Measurements from ENCODE around the gene WDR36. TPM values are rescaled to one million over a fixed set of nuclear protein-coding genes. Genes with fewer than 3 reads are reported as not detected.

The WDR36 gene
- total RNA-seq, 4 donors from 2014 or later = 13.7 to 26.3 (median 19.9) TPM

DNA sequence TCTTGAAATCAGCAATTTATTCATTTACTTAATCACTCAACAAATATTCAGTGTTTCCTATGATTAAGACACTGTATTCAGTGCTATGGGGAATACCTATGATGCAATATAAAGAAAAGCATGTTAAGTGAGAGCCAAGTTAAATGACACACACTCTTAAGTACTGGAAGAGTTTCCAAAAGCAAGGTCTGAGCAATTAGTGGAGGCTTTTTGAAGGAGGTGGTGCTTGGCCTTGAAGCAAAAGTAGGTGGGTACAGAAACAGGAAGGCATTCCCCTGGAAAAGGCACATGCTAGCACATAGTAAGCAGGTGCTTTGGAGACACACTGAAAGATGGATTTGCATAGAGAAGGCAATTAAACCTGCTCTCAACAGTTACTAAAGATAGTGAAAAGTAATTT, 16.6 kb upstream of the WDR36 start:
- no peak for DNase-seq (ENCODE audit: extremely low spot score)
- TF ChIP-seq EP300 (IDR thresholded peaks at IDR 0.05) = no peak
- peak in 1 of 2 donors; percentile 36 for TF ChIP-seq POLR2AphosphoS5 (IDR thresholded peaks at IDR 0.05)
- TF ChIP-seq POLR2A (IDR thresholded peaks at IDR 0.05; ENCODE audit: low read depth) = no peak
- TF ChIP-seq, protein P1, sequence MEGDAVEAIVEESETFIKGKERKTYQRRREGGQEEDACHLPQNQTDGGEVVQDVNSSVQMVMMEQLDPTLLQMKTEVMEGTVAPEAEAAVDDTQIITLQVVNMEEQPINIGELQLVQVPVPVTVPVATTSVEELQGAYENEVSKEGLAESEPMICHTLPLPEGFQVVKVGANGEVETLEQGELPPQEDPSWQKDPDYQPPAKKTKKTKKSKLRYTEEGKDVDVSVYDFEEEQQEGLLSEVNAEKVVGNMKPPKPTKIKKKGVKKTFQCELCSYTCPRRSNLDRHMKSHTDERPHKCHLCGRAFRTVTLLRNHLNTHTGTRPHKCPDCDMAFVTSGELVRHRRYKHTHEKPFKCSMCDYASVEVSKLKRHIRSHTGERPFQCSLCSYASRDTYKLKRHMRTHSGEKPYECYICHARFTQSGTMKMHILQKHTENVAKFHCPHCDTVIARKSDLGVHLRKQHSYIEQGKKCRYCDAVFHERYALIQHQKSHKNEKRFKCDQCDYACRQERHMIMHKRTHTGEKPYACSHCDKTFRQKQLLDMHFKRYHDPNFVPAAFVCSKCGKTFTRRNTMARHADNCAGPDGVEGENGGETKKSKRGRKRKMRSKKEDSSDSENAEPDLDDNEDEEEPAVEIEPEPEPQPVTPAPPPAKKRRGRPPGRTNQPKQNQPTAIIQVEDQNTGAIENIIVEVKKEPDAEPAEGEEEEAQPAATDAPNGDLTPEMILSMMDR (IDR thresholded peaks at IDR 0.05) = no peak
- Histone ChIP-seq H3K27ac (replicated peaks in 1 of 4) (no peak overlapping the region), H3K4me3 (no peak overlapping the region), H3K27me3 (peaks cover 0 to 5% (median 0%) of the 10 kb centered on the region in 4 donors), H3K9me3 (no peaks in the 10 kb centered on the region), H3K4me1 (peaks cover 14 to 41% (median 31%) of the 10 kb centered on the region in 4 donors), H3K36me3 (no peaks in the 10 kb centered on the region)
- intact Hi-C loops (cut with DNase I) = no loop called here

DNA sequence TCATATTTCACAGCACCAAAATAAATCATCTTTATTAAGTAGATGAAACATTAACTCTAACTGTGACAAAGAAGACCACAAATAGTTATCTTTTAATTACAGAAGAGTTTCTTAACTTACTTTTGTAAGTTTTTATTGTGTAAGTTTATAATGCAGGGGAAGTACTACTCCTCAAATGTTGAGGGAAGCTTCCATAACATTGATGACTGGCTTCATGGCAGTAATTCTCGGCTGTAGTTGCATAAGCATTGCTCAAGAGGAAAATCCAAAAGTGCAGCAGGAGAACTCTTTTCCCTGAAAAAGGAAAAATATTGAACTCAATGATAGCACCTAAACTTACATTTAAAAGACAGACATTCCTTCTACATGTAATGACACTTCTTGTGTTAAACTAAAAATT, 16.1 kb upstream of the WDR36 start:
- peaks cover 14 to 36% (median 25%) of the 10 kb centered on the region in 4 donors for H3K4me1 ChIP-seq
- WGBS = 53% methylated on average over 1 of the region's 1 CpG

DNA sequence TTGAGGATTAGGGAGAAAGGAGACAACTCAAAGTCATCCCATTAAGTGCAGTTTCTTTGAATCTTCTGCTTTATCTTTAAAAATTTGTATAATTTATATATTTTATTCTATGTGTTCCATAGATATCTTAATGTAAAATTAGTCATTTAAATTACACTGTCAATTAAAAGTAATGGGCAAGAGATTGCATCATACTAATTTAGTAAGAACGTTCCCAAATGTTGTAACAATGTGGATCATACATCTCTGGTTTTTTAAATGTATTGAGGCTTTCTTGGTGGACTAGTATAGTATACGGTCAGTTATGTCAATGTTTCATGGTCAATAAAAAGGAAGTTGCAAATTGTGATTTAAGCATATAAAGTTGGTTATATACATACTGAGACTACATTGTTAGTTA, 14.5 kb upstream of the WDR36 start:
- no peak for DNase-seq (ENCODE audit: extremely low spot score)
- Histone ChIP-seq H3K4me3 (no peak overlapping the region), H3K36me3 (no peaks in the 10 kb centered on the region), H3K9me3 (no peaks in the 10 kb centered on the region), H3K27me3 (no peaks in the 10 kb centered on the region), H3K27ac (replicated peaks in 1 of 4) (no peak overlapping the region), H3K4me1 (peaks cover 12 to 31% (median 21%) of the 10 kb centered on the region in 4 donors)
- intact Hi-C loops (cut with DNase I) = no loop called here
- WGBS = 83% methylated on average over 2 of the region's 2 CpGs
- TF ChIP-seq POLR2AphosphoS5 (IDR thresholded peaks at IDR 0.05) = no peak
- no peak for TF ChIP-seq EP300 (IDR thresholded peaks at IDR 0.05)
- TF ChIP-seq, protein P1 (IDR thresholded peaks at IDR 0.05) = no peak
- no peak for TF ChIP-seq POLR2A (IDR thresholded peaks at IDR 0.05; ENCODE audit: low read depth)

More for the DNA sequence above, 16.1 kb upstream of the WDR36 start:
- DNase-seq (ENCODE audit: extremely low spot score) = no peak
- H3K4me3 ChIP-seq = no peak overlapping the region
- H3K27ac ChIP-seq (replicated peaks in 1 of 4) = no peak overlapping the region
- no peaks in the 10 kb centered on the region for H3K9me3 ChIP-seq
- H3K27me3 ChIP-seq = no peaks in the 10 kb centered on the region
- H3K36me3 ChIP-seq = no peaks in the 10 kb centered on the region
- intact Hi-C loops (cut with DNase I) = no loop called here
- TF ChIP-seq EP300 (IDR thresholded peaks at IDR 0.05) (no peak), POLR2AphosphoS5 (IDR thresholded peaks at IDR 0.05) (no peak), POLR2A (IDR thresholded peaks at IDR 0.05; ENCODE audit: low read depth) (no peak)
- TF ChIP-seq, protein P1 (IDR thresholded peaks at IDR 0.05) = no peak

DNA sequence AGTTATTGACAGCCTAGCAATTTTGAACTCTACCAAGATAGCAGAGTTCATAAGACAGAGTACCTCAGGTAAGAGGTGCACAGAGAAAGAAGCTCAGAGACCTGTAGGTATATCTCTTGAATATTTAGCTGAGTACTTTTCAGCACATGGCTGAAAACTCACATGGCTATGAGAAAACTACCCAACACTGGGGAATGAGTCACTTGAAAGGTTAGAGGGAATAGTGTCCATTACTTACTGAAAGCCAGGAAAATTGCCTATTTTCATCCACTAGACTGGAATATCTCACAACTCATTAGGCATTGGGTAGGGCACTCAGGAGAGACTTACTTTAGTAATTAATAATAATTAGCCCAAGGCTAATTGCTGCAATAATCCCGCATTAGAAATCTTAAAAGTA, 12.3 kb upstream of the WDR36 start:
- no peak overlapping the region for H3K4me3 ChIP-seq
- TF ChIP-seq, protein P1 (IDR thresholded peaks at IDR 0.05) = no peak
- TF ChIP-seq POLR2AphosphoS5 (IDR thresholded peaks at IDR 0.05) (no peak), EP300 (IDR thresholded peaks at IDR 0.05) (no peak), POLR2A (IDR thresholded peaks at IDR 0.05; ENCODE audit: low read depth) (no peak)
- intact Hi-C loops (cut with DNase I) = no loop called here
- H3K4me1 ChIP-seq = peaks cover 0 to 13% (median 6%) of the 10 kb centered on the region in 4 donors
- WGBS = 91% methylated on average over 1 of the region's 1 CpG
- H3K9me3 ChIP-seq = no peaks in the 10 kb centered on the region
- H3K27me3 ChIP-seq = no peaks in the 10 kb centered on the region
- DNase-seq (ENCODE audit: extremely low spot score) = no peak
- H3K27ac ChIP-seq (replicated peaks in 1 of 4) = no peak overlapping the region
- no peaks in the 10 kb centered on the region for H3K36me3 ChIP-seq

DNA sequence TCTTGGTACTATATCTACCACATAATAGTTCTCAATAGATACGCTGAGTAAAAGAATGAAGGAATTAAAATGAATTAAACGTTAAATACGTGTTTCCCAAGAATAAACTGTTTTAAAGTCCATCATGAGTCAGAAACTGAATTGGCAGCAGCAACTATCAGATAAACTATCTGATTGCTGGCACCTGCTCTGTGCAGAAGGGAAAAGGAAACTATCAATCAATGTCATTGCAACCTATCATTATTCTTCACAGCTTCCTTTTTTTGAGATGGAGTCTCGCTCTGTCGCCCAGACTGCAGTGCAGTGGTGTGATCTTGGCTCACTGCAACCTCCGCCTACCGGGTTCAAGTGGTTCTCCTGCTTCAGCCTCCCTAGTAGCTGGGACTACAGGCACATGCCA, 8.8 kb upstream of the WDR36 start:
- 59% methylated on average over 7 of the region's 7 CpGs for WGBS
- H3K27ac ChIP-seq (replicated peaks in 1 of 4) = no peak overlapping the region
- DNase-seq (ENCODE audit: extremely low spot score) = no peak
- H3K36me3 ChIP-seq = no peaks in the 10 kb centered on the region
- H3K4me1 ChIP-seq = no peaks in the 10 kb centered on the region
- no peaks in the 10 kb centered on the region for H3K27me3 ChIP-seq
- TF ChIP-seq POLR2A (IDR thresholded peaks at IDR 0.05; ENCODE audit: low read depth) (no peak), EP300 (IDR thresholded peaks at IDR 0.05) (no peak), POLR2AphosphoS5 (IDR thresholded peaks at IDR 0.05) (no peak)
- TF ChIP-seq, protein P1 (IDR thresholded peaks at IDR 0.05) = no peak
- H3K9me3 ChIP-seq = no peaks in the 10 kb centered on the region
- H3K4me3 ChIP-seq = no peak overlapping the region
- intact Hi-C loops (cut with DNase I) = no loop called here
